Vagina (tissue), 2 donors: ENCODE results near the gene BCL6B. TPM values are rescaled to one million over a fixed set of nuclear protein-coding genes. Genes with fewer than 3 reads are reported as not detected.

Source experiments
- DNase-seq, 2 donors: peaks; one replicate each; pipeline ENCODE4 v3.0.0-alpha.2; 2017; ENCODE audit errors: extremely low spot score in 2 of 2
- H3K27ac ChIP-seq: fragments of 200-600 bp; sonication (generic); one replicate; pipeline ENCODE4 v1.5.1; 2019
- H3K27me3 ChIP-seq: fragments of 200-600 bp; sonication (generic); one replicate; pipeline ENCODE4 v1.5.1; 2019
- H3K36me3 ChIP-seq, 2 donors: fragments of 200-600 bp; sonication (generic); one replicate each; pipeline ENCODE4 v1.5.1; 2017 to 2019
- H3K4me1 ChIP-seq: fragments of 200-600 bp; sonication (generic); one replicate; pipeline ENCODE4 v1.5.1; 2019
- H3K4me3 ChIP-seq, 2 donors: fragments of 200-600 bp; sonication (generic); 1 replicate in 1 of 2; 2 replicates in 1 of 2; pipeline ENCODE4 v1.5.1; 2016 to 2019
- H3K9me3 ChIP-seq: fragments of 200-600 bp; sonication (generic); one replicate; pipeline ENCODE4 v1.5.1; 2019
- CTCF ChIP-seq, 3 experiments: fragments of 450-650 bp in 2 of 3; fragments of 200-600 bp in 1 of 3; sonication (generic) in 1 of 3; IDR thresholded peaks; one replicate each; pipeline ENCODE4 v1.5.1; 2017 to 2019; ENCODE audit warnings: antibody characterized with exemption in 3 of 3, mild to moderate bottlenecking in 2 of 3, moderate library complexity in 2 of 3
- POLR2A ChIP-seq, 2 donors: fragments of 450-650 bp; IDR thresholded peaks; one replicate each; pipeline ENCODE4 v1.6.1; 2017; ENCODE audit warnings: antibody characterized with exemption in 2 of 2, mild to moderate bottlenecking in 2 of 2, moderate library complexity in 2 of 2
- POLR2AphosphoS5 ChIP-seq, 2 donors: sonication (generic); formaldehyde crosslinking; IDR thresholded peaks; one replicate each; pipeline ENCODE4 v1.9.0; 2017; ENCODE audit warnings: antibody characterized with exemption in 2 of 2, mild to moderate bottlenecking in 2 of 2, low read depth in 1 of 2; ENCODE audit not compliant: insufficient read depth in 1 of 2
- intact Hi-C: fragments of 100-400 bp; cut with DNase I; formaldehyde crosslinking; loops from one replicate; pipeline ENCODE4 v1.15.1; 2023
- total RNA-seq: library from RNA; depleted of rRNA; stranded (reverse); fragments of >200 nt; gene quantifications from one replicate; pipeline ENCODE4 v1.2.3, GENCODE V29; 2016

The BCL6B gene
- total RNA-seq, 1 donor from 2014 or later, result 10.1 TPM

DNA sequence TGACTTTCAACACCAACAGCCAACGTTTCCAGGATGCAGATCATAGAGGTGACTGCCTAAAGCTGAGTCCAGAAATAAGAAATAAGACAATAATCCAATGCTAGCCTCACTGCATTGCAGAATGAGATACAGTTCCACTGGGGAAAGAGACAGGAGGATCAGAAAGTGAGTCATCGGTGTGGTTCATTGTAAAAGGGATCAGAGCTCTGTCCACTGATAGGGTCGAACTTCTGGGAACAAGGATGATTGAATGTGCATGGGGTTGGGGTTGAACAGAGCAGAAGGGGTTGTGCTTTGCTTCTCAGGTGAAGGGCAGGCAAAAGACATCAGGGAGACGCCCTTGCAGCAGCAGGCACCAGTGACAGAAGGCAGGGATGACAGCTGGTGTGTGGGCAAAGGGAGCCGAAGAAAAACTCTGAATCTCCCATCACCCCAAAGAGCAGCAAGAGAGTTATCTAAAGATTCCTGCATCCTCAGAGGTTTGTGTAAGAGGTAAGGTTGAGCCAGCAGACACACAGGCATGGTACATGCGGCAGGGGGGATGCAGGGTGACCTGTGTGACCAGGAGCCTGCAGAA is 40.8 kb downstream of the BCL6B start:
- no peaks in the 10 kb centered on the region for H3K36me3 ChIP-seq
- intact Hi-C loops, result loop anchor here (5.0 kb wide), 1 partner anchor 1901 kb away; no protein-coding TSS in a partner anchor
- H3K4me3 ChIP-seq, result no peak overlapping the region
- no peaks in the 10 kb centered on the region for H3K27me3 ChIP-seq
- no peaks in the 10 kb centered on the region for H3K4me1 ChIP-seq
- TF ChIP-seq POLR2A (IDR thresholded peaks at IDR 0.05) (no peak), CTCF (IDR thresholded peaks at IDR 0.05) (no peak), POLR2AphosphoS5 (IDR thresholded peaks at IDR 0.05; ENCODE audit: insufficient read depth in 1 of 2, low read depth in 1 of 2) (no peak)
- H3K27ac ChIP-seq, result no peak overlapping the region
- no peak for DNase-seq
- peaks cover 5% of the 10 kb centered on the region for H3K9me3 ChIP-seq

DNA sequence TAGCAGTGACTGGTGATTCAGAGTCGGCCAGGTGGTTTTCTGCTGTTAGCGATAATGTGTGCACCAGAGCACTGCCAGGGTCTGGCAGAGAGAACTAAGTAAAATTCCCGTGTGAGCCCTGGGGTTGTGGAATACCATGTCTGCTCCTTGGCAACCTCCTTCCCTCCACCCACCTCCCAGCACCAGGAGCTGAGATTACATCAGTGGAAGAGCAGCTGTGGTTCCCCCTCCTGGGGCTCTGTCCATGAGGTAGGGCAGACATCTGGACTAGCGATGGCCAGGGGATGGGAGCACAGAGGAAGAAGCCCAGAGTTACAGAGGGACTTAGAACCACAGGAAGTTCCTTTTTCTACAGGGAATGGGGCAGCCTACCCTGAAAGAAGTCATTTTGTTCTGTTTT is 41.4 kb downstream of the BCL6B start:
- no peaks in the 10 kb centered on the region for H3K27me3 ChIP-seq
- no peaks in the 10 kb centered on the region for H3K4me1 ChIP-seq
- no peak for DNase-seq
- no peak overlapping the region for H3K4me3 ChIP-seq
- TF ChIP-seq CTCF (IDR thresholded peaks at IDR 0.05) (no peak), POLR2A (IDR thresholded peaks at IDR 0.05) (no peak), POLR2AphosphoS5 (IDR thresholded peaks at IDR 0.05; ENCODE audit: insufficient read depth in 1 of 2, low read depth in 1 of 2) (no peak)
- no peaks in the 10 kb centered on the region for H3K36me3 ChIP-seq
- no peak overlapping the region for H3K27ac ChIP-seq
- intact Hi-C loops, result loop anchor here (5.0 kb wide), 1 partner anchor 1902 kb away; no protein-coding TSS in a partner anchor
- H3K9me3 ChIP-seq, result peaks cover 5% of the 10 kb centered on the region

- no peaks in the 10 kb centered on the region for H3K36me3 ChIP-seq
- no peak for DNase-seq
- peaks cover 5% of the 10 kb centered on the region for H3K9me3 ChIP-seq
- no peak overlapping the region for H3K27ac ChIP-seq
- TF ChIP-seq POLR2A (IDR thresholded peaks at IDR 0.05), result no peak
- TF ChIP-seq CTCF (IDR thresholded peaks at IDR 0.05), result no peak
- TF ChIP-seq POLR2AphosphoS5 (IDR thresholded peaks at IDR 0.05; ENCODE audit: insufficient read depth in 1 of 2, low read depth in 1 of 2), result no peak
- no peak overlapping the region for H3K4me3 ChIP-seq
- H3K4me1 ChIP-seq, result no peaks in the 10 kb centered on the region
- intact Hi-C loops, result no loop called here
- no peaks in the 10 kb centered on the region for H3K27me3 ChIP-seq
Measured at GRCh38 chr17:7067198-7067597, 44.3 kb downstream of the BCL6B start.

DNA sequence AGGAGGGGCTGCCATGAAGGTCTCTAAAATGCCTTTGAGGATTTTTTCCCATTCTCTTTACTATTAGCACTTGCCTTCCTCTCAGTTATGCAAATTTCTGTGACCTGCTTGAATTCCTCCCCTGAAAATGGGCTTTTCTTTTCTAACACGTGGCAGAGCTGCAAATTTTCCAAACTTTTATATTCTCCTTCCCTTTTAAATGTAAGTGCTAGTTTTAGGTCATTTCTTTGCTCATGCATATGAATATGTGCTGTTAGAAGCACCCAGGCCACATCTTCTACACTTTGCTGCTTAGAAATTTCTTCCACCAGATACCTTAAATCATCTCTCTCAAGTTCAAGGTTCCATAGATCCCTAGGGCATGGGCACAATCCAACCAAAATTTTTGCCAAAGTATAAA is 45.4 kb downstream of the BCL6B start:
- H3K27ac ChIP-seq, result no peak overlapping the region
- intact Hi-C loops, result no loop called here
- H3K4me3 ChIP-seq, result no peak overlapping the region
- no peaks in the 10 kb centered on the region for H3K36me3 ChIP-seq
- no peak for TF ChIP-seq CTCF (IDR thresholded peaks at IDR 0.05)
- TF ChIP-seq POLR2AphosphoS5 (IDR thresholded peaks at IDR 0.05; ENCODE audit: insufficient read depth in 1 of 2, low read depth in 1 of 2), result no peak
- TF ChIP-seq POLR2A (IDR thresholded peaks at IDR 0.05), result no peak
- H3K27me3 ChIP-seq, result no peaks in the 10 kb centered on the region
- H3K4me1 ChIP-seq, result no peaks in the 10 kb centered on the region
- DNase-seq, result no peak
- H3K9me3 ChIP-seq, result peaks cover 5% of the 10 kb centered on the region

- Histone ChIP-seq H3K4me1 (no peaks in the 10 kb centered on the region), H3K9me3 (peaks cover 5% of the 10 kb centered on the region), H3K27ac (no peak overlapping the region), H3K36me3 (no peaks in the 10 kb centered on the region), H3K27me3 (no peaks in the 10 kb centered on the region), H3K4me3 (no peak overlapping the region)
- TF ChIP-seq CTCF (IDR thresholded peaks at IDR 0.05), result no peak
- no peak for TF ChIP-seq POLR2A (IDR thresholded peaks at IDR 0.05)
- TF ChIP-seq POLR2AphosphoS5 (IDR thresholded peaks at IDR 0.05; ENCODE audit: insufficient read depth in 1 of 2, low read depth in 1 of 2), result no peak
- DNase-seq, result no peak
- intact Hi-C loops, result no loop called here
Measured at GRCh38 chr17:7070712-7071111, 47.9 kb downstream of the BCL6B start.
